ENCODE results near the gene WASF2. TPM values are rescaled to one million over a fixed set of nuclear protein-coding genes. Genes with fewer than 3 reads are reported as not detected.

Gene WASF2
- total RNA-seq, 1 donor from 2014 or later: 33.7 TPM

DNA sequence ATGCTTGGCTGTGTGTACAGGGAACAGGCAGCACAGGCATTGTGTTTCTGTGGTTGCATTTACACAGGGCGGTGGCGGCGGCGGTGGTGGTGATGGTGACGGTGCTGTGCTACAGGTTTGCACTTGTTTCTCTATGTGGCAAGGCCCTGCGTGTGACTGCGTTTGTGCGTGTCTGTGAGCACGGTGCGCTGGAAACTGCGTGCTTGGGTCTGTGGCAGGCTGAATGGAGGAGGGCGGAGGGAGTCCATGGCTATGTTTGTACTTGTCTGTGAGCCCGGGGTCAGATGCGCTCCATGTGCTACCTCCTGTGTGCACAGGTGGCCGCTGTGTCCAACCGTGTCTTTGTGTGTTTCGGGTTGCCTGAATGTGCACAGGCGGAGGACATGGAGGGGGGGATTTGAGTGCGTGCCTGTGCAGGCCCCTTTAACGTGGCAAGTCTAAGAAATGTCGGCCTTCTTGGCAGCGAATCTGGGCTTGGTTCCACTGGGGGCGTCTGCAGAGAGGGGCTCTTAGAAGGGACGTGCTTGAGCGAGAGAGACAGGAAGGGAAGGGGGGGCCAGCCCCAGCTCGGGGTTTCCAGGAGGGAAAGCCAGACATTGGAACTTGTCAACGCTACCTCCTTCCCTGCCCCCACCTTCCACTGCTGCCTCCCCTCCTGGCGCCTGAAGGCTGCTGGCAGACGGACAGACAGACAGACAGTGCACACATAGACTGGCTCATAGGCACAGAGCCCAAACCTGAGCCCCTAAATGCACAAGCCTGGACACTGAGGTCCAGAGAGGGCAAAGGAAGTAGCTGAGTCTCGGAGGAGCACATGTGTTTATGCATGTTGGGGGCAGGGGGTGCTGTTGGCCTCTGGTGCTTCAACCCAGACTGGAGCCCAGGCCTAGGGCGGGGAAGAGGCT, 32.7 kb upstream of the WASF2 start:
- DNase-seq (ENCODE audit: low read depth, low spot score): no peak

DNA sequence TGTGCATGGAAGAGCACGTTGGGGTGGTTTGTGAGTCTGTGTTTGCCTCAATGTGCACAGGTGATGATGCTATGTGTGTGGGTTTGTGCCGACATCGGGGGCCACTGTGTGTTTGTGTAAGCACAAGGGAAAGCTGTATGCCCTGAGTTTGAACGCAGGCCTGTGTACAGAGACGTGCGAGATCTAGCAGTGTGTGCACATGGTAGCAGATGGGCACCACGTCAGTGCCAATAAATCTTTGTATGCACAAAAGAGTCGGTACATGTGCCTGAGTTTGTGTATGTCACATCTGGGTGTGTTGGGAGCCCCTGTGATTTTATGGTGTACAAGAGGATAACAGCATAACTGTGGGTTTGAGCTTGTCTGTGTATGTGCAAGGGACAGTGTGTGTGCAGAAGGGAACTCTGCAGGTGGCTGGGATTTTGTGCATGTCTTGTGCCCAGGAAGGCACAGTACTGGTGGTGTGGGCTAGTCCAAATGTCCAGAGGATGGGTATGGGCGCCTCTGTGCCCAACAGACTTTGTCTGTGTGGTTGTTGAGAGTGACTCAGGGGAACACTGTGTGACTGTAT, 32.0 kb upstream of the WASF2 start:
- DNase-seq (ENCODE audit: low read depth, low spot score): no peak

DNA sequence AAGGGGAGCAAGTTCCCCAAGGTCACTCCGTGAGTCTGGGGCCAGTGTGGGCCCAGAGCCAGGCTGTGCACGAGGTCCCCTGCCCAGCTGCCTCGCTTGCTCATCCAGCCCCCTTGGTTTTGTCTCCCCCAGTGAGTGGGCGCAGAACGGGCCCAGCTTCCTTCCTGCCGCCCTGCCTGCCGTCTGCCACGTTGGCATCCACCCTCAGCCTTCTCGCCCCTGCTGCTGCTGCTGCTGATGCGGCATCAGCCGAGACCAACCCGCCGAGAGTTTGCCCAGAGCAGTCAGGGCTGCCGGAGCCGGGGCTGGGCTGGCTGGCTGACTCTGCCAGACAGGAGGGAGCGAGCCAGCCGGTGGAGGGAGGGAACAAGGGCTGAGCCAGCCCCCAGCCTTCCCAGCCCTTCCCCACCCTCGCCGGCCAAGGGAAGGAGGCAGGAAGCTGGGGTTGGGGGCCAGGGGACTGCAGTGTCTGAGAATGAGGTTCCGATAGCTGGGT, 31.4 kb upstream of the WASF2 start:
- DNase-seq (ENCODE audit: low read depth, low spot score): no peak

DNA sequence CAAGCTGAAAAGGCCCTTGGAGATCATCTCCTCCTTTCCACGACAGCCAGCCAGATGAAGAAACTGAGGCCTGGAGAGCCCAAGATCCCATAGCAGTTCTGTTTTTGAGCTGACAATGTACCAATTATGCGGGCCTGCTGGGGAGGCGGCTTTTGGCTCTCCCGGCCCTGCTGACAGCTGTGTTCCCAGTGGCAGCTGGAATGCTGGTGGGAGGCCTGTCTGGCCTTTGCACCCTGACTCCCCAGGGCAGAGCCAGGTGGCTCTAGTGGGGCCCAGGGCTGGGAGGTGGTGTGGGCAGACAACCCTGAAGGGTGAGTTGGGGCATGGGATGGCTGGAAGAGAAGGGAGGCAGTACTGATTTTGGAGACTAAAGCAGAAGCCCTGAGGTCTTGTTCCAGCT, 30.7 kb upstream of the WASF2 start:
- no peak for DNase-seq (ENCODE audit: low read depth, low spot score)

DNA sequence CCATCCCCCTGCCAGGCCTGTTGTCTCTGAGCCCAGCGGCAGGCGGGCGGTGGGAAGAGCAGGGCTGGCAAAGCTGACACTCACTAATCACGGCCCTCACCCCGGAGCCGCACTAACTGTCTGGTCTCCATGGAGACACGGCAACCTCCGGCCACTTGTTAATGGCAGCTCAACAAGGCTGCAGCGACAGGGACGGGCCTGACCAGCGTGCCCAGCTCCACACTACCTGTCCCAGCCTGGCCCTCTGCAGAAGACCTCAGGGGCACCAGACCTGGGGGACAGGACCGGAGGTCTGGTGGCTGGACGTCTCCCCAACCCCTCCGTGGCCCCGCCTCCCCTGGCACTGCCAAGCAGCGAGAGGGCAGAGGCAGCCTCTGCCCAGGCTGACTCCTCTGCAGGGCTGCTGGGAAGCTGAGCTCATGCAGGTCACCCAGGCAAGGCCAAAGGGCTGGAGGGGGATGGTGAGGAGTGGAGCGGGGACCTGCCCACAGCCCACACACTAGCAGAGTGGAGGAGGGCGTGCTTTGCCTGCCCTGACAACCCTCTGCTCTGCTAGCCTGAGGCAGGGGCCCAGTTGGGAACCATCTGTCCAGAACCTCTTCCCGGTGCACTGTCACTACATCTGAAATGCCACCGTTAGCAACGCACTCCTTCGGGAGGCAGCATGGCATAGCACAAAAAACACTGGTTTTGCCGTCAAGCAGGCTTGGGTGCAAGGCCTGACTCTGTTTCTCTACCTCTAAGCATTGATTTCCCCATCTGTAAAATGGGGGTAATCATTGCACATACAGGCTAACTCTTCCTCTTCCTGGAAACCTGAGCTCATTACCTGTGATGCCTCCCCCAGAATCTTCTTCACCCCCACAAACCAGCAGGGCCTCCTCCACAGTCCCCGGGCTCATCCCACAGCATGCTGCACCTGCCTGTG, 29.6 kb upstream of the WASF2 start:
- DNase-seq (ENCODE audit: low read depth, low spot score): no peak

DNA sequence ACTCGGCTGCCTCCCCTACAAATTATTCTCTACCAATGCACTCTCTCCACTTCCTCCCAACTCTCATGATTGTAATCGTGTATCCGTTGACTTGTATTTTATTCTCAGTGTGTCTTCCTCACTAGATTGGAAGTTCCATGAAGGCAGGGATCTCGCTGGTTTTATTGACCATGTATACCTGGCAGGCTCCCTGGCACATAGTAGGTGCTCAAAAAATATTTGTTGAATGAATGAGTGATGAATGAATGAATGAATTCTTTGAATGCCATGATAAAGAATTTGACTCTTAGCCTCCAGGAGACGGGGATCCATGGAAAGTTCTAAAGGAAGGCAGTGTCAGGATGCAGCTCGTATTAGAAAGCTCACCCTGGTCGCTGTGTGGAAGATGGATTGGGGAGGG, 28.8 kb upstream of the WASF2 start:
- DNase-seq (ENCODE audit: low read depth, low spot score): no peak

DNA sequence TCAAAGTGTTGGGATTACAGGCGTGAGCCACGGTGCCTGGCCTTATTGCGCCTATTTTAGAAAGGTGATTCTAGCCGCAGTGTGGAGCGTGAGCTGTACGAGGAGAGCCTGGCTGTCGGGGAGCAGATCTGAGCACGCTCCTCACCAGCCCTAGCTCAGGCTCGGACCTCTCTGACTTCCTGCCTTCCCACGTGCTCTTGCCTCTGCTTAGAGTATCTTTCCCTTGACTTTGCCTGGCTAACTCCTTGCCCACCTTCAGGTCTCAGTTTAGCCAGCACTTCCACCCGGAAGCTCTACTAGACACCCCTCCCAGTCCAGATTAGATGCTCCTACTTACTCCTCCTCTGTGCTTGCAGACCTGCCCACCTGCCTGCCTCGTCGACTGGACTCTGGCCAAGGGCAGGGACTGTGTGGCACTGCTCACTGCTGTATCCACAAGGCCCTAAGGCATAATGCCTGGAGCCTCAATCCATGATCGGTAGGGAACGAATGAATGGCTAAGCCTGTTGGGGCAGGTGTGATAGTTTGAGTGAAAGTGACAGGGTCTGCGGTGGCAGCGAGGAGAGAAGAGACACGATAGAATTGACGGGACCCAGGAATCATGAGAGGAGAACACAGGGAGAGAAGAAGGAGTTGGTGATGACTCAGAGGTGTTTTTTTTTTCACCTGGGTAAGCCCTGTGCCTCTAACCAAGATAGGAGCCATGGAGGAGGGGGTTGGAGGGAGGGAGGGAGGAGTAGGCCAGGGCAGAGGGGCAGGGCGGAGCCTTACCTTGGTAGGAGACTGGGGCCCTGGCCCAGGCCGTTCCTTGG, 28.1 kb upstream of the WASF2 start:
- no peak for DNase-seq (ENCODE audit: low read depth, low spot score)

DNA sequence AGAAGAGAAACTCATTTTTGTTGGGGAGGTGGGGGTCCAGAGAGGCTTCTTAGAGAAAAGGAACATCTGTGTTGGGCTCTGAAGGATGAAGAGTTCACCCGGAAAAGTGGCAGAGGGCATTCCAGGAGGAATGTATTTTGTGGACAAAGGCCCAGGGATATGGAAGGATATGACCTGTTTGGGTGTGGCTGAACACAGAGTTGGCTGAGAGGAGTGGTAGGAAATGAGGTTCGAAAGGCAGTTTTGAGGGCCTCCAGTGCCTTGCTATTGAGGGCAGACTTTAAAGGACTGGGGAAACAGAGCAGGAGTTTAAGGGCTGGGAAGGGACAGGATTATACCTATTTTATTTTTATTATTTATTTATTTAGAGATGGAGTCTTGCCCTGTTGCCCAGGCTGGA, 27.3 kb upstream of the WASF2 start:
- no peak for DNase-seq (ENCODE audit: low read depth, low spot score)

DNA sequence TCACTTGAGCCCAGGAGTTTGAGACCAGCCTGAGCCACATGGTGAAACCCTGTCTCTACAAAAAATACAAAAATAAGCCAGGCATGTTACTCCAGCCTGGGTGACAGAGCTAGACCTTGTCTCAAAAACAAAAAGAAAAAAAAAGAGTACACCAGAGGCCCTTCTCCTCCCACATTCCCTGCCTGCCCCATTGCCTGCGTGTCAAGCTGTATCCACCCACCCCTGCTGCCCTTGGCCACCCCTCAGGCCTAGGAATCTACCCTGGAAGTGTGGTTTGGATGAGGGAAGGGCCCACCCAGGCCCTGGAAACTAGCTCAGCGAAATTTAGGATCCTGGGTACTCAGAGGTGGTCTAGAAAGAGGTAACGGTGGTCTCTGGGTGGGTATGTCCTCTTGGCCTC, 25.7 kb upstream of the WASF2 start:
- DNase-seq (ENCODE audit: low read depth, low spot score): no peak

DNA sequence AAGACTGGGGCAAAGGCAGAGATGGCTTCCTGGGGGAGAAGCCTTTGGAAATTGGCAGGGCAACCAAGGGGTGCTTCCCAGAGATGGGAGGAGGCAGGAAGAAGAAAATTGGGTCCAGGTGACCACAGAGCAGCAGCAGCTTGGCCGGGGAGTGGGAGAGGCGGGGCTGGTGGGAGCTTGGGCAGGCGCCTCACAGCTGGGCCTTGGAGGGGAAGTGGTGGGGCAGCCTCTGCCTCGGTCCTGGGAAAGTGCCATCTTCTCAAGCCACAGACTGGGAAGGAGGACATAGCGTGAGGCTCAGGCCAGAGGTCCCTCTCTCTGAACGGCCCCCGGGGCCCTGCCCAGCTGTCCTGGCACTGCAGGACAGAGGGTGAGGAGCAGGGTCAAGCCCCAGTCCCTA, 24.0 kb upstream of the WASF2 start:
- DNase-seq (ENCODE audit: low read depth, low spot score): no peak

DNA sequence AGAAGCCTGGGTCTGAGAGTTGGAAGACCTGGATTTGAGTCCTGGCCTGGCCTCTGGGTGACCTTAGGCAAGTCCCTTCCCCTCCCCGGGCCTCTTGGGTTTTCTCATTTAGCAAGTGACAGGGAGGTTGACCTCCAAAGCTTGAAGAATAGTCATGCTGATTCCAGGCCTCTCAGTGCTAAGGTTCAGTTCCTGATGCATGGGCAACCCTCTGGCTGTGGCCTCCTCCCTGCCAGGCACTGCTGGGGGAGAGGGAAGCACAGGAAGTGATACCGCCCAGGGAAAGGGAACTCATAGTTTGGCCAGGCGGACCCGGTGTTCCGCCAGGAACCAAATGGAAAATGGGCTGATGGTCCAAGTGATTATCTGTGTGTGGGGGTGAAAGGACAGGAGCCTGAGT, 23.6 kb upstream of the WASF2 start:
- no peak for DNase-seq (ENCODE audit: low read depth, low spot score)

DNA sequence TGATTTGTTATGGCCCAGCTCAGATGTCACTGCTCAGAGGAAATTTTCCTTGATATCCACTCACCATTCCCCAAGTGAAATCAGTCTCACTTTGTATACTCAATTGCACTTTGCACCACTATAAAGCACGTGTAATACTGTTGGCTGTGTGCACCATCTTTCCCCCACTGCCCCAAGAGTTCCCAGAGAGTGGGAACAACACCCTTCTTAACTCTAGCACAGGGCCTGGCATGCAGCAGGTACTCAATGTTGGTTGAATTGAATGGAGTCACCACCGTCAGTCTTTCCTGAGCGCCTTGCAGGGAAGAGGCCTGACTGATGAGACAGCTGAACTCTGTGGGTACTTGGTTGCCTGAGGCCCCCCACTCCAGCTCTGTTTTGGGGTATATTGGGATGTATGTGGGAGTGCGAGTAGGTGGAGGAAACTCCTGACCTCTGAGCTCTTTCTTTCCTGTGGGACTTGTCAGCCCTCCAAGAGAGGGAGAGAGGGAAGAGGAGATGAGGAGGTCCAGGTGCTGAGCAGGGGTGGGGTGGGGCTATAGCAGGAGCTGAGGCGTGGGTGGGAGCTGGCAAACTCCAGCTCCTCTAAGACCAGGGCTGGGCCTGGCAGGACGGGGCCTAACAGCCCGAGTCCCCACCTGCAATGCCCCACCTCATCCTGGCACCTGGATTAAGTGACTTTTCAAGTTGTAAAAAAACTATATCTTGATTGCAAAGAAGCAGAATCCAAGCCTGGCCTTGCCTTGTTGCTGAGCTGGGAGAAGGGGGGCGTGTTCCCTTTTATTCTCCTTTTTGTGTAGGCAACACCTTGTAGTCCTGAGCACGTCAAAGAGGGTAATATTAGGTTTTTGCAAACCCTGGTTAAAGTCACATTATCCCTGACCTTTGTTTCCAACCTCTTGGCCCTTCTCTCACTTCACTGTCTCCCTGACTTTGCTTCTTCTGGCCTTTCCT, 19.4 kb upstream of the WASF2 start:
- no peak for DNase-seq (ENCODE audit: low read depth, low spot score)

DNA sequence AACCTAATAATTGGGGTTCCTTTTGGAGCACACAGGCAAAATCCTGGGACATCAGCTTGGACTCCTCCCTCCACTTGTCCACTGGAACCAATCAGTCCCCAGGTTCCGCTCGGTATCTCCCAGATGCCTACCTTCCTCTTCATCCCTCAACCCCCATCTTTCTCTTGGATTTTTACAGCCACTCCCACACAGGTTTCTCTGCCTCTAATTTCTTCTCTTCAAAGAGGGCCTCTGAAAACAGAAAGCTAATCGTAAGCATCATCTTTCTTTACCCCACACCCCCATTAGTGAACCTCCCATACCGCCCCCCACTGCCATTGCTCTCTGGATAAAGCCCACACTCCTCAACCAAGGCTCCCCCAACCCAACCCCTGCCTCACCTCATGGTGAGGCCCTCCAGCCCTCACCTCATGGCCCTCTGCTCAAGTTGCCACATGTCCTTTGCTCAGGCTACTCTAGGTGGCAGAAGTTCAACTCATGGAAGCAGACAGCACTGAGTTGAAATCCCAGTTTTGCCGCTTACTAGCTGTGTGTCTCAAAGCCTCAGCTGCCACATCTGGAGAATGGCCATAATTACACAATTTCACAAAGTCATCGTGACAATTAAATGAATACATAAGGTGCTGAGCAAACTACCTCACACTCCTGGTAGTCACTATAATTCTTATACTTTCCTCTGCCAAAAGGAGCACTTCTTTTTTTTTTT, 18.1 kb upstream of the WASF2 start:
- no peak for DNase-seq (ENCODE audit: low read depth, low spot score)

DNA sequence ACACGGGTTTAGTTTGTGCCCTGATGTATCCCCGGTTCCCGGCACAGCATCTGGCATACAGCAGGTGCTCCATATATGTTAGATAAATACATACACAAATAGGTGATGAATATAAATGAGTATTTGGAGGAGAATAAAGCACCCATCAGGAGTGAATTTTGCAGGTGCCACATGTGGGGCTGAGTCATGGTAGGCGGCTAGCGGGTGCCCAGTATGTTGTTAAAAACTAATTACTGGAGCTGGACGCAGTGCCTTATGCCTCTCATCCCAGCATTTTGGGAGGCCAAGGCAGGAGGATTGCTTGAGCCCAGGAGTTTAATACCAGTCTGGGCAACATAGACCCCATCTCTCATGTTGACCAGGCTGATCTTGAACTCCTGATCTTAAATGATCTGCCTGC, 16.7 kb upstream of the WASF2 start:
- no peak for DNase-seq (ENCODE audit: low read depth, low spot score)

DNA sequence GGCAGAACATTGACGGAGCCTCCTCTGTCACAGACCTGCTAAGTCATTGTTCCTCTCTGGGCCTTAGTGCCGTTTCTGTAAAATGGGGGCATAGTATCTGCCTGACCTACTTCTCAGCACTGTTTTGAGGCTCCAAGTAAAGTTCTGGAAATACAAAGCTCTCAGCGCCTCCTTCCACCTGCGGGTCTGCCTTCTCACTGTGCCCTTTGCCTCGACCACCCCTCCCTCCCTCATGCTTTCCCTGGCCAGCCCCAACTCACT, 15.4 kb upstream of the WASF2 start:
- DNase-seq (ENCODE audit: low read depth, low spot score): no peak

DNA sequence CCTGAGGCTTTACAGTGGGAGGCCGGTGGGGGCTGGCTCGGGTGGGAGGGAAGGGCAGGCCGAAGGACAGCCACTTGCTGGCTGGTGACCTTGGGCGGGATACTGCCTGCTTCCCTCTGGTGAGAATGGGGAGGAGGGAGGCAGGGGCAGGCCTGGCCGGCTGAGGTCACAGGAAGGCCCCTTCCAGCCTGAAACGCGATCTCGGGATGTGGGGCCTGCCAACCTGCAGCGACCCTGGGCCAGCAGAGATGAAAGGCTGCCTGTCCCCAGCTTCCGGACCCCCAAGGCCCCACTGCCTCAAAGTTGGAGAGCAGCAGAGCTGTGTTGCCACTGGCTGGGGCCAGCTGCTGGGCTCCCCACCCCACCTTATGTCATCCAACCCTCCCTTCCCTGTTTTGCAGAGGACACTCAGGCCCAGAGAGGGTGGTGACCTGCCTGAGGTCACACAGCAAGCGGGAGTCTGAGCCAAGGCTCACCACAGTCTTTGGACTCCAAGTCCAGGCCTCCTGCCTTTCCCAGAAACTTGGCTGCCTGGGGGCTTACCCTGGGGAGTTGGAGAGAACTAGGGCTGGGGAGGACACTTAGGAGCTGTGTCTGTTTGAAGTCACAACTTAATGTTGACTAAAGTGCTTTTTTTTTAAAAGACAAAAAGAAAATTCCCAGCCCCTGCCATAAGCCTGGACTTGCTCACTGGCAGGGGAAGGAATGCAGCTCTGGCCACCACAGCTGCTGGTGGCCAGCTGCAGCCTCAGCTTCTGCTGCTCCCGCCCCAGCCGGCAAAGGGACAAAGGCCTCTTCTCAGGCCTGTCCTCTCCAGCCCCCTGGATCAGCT, 14.8 kb upstream of the WASF2 start:
- DNase-seq (ENCODE audit: low read depth, low spot score): no peak

DNA sequence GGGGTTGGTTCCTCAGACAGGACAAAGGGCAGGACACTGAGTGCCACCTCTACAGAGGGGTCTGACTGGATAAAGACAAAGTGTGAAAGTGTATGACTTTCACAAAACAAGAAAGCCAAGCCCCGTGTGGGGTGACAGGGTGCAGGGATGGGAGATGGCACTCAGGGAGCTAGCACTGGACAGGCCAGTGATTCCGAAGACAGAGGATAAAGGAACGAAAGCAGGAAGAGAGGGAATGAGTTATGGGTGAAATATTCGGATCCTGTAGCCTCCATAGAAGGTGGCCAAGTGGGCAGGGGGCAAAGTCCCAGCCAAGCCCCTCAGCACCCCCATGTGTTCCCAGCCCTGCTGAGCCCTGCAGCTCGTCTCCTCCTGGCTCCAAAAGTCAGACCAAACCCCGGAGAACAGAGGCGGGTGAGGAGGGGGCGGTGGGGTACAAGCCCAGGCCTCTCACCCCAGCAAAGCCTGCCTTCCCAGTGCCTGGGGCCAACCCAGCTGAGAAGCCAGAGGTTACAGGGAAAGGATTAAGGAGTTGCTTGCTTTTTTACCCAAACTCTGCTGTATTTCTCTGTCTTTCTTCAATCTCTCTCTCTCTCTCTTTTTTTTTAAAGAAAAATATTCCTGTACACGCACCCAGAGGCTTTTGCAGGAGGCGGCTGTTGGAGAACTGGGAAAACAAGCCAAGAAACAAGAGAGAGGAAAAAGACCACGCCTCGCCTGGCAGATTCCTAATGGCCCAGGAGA, 14.0 kb upstream of the WASF2 start:
- no peak for DNase-seq (ENCODE audit: low read depth, low spot score)

DNA sequence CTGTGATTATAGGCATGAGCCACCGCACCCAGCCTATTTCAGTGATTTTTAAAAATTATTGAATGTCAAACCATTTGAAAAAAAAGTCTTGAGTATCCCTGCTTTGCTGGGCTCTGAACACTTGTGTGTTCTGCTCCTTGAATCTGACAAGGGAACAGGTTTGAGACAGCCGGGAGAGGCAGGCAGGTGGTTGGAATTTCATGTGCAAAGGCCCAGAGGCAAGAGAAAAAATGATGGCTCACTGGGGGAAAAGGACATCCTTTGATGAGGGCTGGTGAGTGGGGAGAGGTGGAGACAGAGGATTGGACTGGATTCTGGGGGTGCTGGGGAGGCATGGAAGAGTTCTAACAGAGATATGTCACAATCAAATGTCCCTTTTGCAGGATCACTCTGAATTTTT, 13.1 kb upstream of the WASF2 start:
- DNase-seq (ENCODE audit: low read depth, low spot score): no peak

All from pulmonary artery endothelial cell (primary cell).